Right renal pelvis (tissue), 4 donors: Measurements from ENCODE around the gene CCT3. TPM values are rescaled to one million over a fixed set of nuclear protein-coding genes. Genes with fewer than 3 reads are reported as not detected.

Source experiments
- DNase-seq, 4 donors: peaks; one replicate each; pipeline ENCODE4 v3.0.0-alpha.2; 2013; ENCODE audit warnings: low read depth in 4 of 4, low spot score in 3 of 4, missing footprints in 1 of 4
- polyA plus RNA-seq, 4 donors: library from polyadenylated mRNA; unstranded; fragments of 120-200 nt; gene quantifications; one replicate each; pipeline ENCODE4 v1.2.1, GENCODE V29; 2013; ENCODE audit not compliant: insufficient read length in 4 of 4

Gene CCT3
- polyA plus RNA-seq, 4 donors = 313 to 349 (median 342) TPM

- peak; percentile 95 to 99 (median 98) for DNase-seq
Measured at GRCh38 chr1:156282479-156283222, 55.4 kb downstream of the CCT3 start, which contains the start of gene SMG5. SMG5 (minus strand) TSS chr1:156282825; CDS start chr1:156282680, 145 bp downstream.

- DNase-seq = no peak
Measured at GRCh38 chr1:156281693-156282478, 56.2 kb downstream of the CCT3 start.

GRCh38 chr1:156281281-156281680 is 56.8 kb downstream of the CCT3 start:
- no peak for DNase-seq

- DNase-seq = no peak
Measured at GRCh38 chr1:156279837-156280236, 58.3 kb downstream of the CCT3 start.

DNA sequence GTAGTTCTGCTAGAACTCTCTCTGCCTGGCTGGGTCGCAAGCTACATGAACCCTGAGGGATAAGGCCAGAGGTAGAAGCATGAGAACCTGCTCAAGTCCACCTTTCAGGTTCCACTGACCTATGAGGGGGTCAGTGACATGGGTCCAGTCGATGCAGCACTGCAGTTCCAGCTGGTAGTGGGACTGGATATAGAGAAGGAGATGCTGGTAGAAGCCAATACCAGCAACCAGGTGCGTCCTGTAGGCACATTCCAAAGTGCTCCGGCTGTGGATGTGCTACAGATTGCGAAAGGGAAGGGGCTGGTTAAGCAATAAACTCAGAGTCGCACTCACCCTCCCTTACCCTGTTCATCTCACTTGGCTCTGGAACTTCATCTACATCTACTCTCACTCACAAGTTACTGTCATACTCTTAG is 61.1 kb downstream of the CCT3 start:
- DNase-seq = no peak

GRCh38 chr1:156276532-156276931 is 61.6 kb downstream of the CCT3 start:
- no peak for DNase-seq

DNA sequence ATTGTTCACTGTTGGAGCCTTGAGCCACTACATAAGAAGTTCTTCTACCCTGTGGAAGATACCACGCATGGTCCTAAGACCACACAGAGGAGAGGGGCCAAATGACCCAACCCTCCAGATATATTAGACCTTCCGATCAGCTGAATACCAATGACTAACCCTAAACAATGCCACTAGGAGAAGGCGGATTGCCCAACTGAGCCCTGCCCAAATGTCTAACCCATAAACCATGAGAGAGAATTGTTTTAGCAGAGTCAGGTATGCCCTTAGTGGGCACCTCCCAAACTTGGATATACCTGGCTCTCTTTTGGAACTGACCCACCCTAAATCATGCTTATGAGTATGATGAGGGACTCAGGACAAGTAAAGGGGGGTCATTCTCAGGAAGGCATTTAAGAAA is 67.8 kb downstream of the CCT3 start:
- no peak for DNase-seq

GRCh38 chr1:156268336-156268735 is 69.8 kb downstream of the CCT3 start:
- no peak for DNase-seq

GRCh38 chr1:156266051-156266450 is 72.0 kb downstream of the CCT3 start:
- DNase-seq = no peak

- DNase-seq = no peak
Measured at GRCh38 chr1:156263288-156263655, 74.8 kb downstream of the CCT3 start.

DNA sequence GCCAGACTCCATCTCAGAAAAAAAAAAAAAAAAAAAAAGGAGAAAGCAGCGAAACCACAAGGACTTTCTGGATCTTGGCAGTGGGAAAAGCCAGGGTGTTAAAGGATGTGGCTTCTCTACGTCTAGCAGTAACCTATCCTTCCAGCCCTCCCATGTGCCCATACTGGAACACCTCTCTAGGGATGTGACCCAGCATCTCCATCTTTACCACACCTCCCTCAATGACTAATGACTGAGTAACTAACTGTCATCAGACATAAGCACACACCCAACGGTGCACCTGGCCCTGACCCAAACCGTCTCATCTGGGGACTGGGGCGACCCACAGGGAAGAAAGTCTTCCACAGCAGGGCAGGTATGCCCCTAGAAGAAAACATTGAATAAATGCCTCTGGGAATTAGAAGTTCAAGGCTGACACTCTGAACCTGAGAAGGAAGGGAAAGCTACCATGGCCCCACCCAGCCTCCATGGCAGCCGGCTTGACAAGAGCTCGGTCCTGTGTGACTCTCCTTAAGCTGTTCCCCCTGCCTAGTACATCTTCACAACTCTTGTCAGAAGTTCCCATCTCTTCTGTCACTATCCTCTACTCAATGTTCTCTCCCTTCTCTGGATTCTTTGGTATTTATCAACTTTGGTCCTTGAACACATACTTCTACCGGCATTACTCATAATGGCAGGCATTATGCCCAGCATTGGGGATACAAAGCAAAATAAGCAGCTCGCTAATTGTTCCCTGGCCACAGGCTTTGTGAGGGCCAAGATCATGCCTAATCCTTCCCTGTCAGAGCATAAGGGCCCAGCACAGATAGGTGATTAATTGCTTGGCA is 75.4 kb downstream of the CCT3 start:
- no peak for DNase-seq

DNA sequence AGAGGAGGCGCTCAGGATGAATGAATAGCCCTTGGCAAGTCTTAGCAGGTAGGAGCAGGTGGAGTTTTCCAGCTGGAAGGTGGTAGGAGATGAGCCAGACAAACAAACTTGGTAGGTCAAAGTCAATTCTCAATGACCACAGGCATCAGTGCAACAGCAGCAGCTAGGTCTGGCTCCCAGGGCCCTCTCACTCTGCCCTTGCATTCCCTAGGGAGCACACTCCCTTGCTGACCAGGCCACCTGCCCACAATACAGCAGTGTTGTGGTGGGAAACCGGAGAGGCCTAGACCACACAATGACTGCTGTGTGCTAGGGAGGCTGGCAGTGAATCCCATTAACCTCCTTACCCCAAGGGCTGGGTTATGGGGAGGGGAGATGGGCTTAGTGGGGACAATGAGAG is 77.2 kb downstream of the CCT3 start:
- DNase-seq = no peak

DNA sequence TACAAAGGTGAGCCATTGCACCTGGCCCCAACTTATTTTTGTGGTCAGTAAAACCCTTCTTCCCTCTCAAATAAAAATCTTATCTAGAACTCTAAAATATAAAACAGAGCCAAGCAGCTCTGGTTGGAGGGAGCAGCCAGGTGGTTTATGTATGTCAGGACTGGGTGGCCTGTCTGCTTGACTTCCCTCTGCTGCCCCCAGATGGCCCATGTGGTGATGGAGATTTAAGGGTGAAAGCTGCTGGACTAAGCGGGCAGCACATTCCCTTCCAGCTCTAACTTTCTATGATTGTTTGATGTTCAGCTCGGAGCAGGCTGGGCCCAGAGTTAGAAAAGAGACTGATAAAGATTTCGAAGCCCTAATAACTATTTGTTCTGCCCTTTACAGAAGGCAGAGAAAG is 78.3 kb downstream of the CCT3 start:
- DNase-seq = no peak

Other genes with a start within 250 kb of the CCT3 start
- 100 to 1,000 TPM in 1 of 4 donors, 10 to 100 TPM in 3; 78.9 to 123 (median 90.4) TPM for gene LMNA, start 223.6 kb downstream of the CCT3 start, polyA plus RNA-seq
- 10 to 100 TPM; 18.2 to 27.1 (median 21.5) TPM for gene SEMA4A, start 184.7 kb downstream of the CCT3 start, polyA plus RNA-seq
- 10 to 100 TPM; 26.9 to 32.7 (median 30.7) TPM for gene SLC25A44, start 144.2 kb downstream of the CCT3 start, polyA plus RNA-seq
- gene PMF1, start 125.3 kb downstream of the CCT3 start, polyA plus RNA-seq = 10 to 100 TPM; 85.7 to 87.8 (median 86.9) TPM
- 1 to 10 TPM; 1.5 to 3.7 (median 2.3) TPM for gene BGLAP, start 96.1 kb downstream of the CCT3 start, polyA plus RNA-seq
- 1 to 10 TPM; 2.5 to 5.0 (median 3.8) TPM for gene PAQR6, start 90.2 kb downstream of the CCT3 start, polyA plus RNA-seq
- 10 to 100 TPM; 60.8 to 64.6 (median 62.6) TPM for gene SMG5, start 55.5 kb downstream of the CCT3 start, polyA plus RNA-seq
- gene TMEM79, start 54.0 kb downstream of the CCT3 start, polyA plus RNA-seq = 1 to 10 TPM; 4.8 to 7.5 (median 6.3) TPM
- gene GLMP, start 42.6 kb downstream of the CCT3 start, polyA plus RNA-seq = 10 to 100 TPM; 57.3 to 70.0 (median 63.4) TPM
- under 1 TPM in 1 of 4 donors, not detected in 3; 0.24 TPM for gene VHLL, start 39.0 kb downstream of the CCT3 start, polyA plus RNA-seq
- 1 to 10 TPM in 2 of 4 donors, under 1 TPM in 2; 0.62 to 1.7 (median 0.94) TPM for gene TSACC, start 234 bp upstream of the CCT3 start, polyA plus RNA-seq
- gene RHBG, start 30.9 kb upstream of the CCT3 start, polyA plus RNA-seq = 10 to 100 TPM; 11.7 to 17.3 (median 13.4) TPM
- gene MEF2D, start 162.5 kb upstream of the CCT3 start, polyA plus RNA-seq = 10 to 100 TPM; 23.3 to 24.8 (median 24.3) TPM
- 10 to 100 TPM; 11.2 to 13.2 (median 12.3) TPM for gene IQGAP3, start 234.3 kb upstream of the CCT3 start, polyA plus RNA-seq
- 1 to 10 TPM in 2 of 4 donors, under 1 TPM in 2; 0.86 to 1.3 (median 1.0) TPM for gene TTC24, start 241.4 kb upstream of the CCT3 start, polyA plus RNA-seq